Vagina (tissue), 2 donors: Measurements from ENCODE around the gene FYB1.
A peak's percentile ranks its signal among the peaks of the same experiment; 100 is the strongest.

Source experiments
- CTCF ChIP-seq, 3 experiments: fragments of 450-650 bp in 2 of 3; fragments of 200-600 bp in 1 of 3; sonication (generic) in 1 of 3; IDR thresholded peaks; one replicate each; pipeline ENCODE4 v1.5.1; 2017 to 2019; ENCODE audit warnings: antibody characterized with exemption in 3 of 3, mild to moderate bottlenecking in 2 of 3, moderate library complexity in 2 of 3
- POLR2A ChIP-seq, 2 donors: fragments of 450-650 bp; IDR thresholded peaks; one replicate each; pipeline ENCODE4 v1.6.1; 2017; ENCODE audit warnings: antibody characterized with exemption in 2 of 2, mild to moderate bottlenecking in 2 of 2, moderate library complexity in 2 of 2
- POLR2AphosphoS5 ChIP-seq, 2 donors: sonication (generic); formaldehyde crosslinking; IDR thresholded peaks; one replicate each; pipeline ENCODE4 v1.9.0; 2017; ENCODE audit warnings: antibody characterized with exemption in 2 of 2, mild to moderate bottlenecking in 2 of 2, low read depth in 1 of 2; ENCODE audit not compliant: insufficient read depth in 1 of 2

GRCh38 chr5:39218482-39219402 is 621 bp downstream of the FYB1 start:
- no peak for TF ChIP-seq CTCF (IDR thresholded peaks at IDR 0.05)
- no peak for TF ChIP-seq POLR2A (IDR thresholded peaks at IDR 0.05)
- TF ChIP-seq POLR2AphosphoS5 (IDR thresholded peaks at IDR 0.05; ENCODE audit: insufficient read depth in 1 of 2, low read depth in 1 of 2) = peak in 1 of 2 donors; percentile 65
